Stimulated activated CD8-positive, alpha-beta memory T cell treated with anti-CD3 and anti-CD28 coated beads, Interleukin-7, amount 100 ng/mL, for 24 hours (primary cell): Measurements from ENCODE around the gene GTPBP4.
"Not testable (repeated sequence)": the region's sequence is repeated elsewhere in the genome, so short reads cannot be mapped to it uniquely, and the experiment has no call there.

Experiments
- DNase-seq: peaks from one replicate; pipeline ENCODE4 v3.0.0-alpha.2; 2020; ENCODE audit warnings: low read depth

The GTPBP4 gene

GRCh38 chr10:1025683-1026082 lies 37.4 kb downstream of the GTPBP4 start, which contains the start of gene IDI2:
IDI2 (minus strand) TSS chr10:1025859; CDS start chr10:1024723, 1,136 bp downstream.
- DNase-seq: no peak

GRCh38 chr10:1026578-1026977 lies 38.3 kb downstream of the GTPBP4 start:
- DNase-seq: no peak

GRCh38 chr10:1029838-1030237 lies 41.6 kb downstream of the GTPBP4 start:
- DNase-seq: no peak

- no peak for DNase-seq
These were observed 45.4 kb downstream of the GTPBP4 start for GRCh38 chr10:1033601-1034000.

- no peak for DNase-seq
These were observed 46.5 kb downstream of the GTPBP4 start for GRCh38 chr10:1034758-1035157.

- DNase-seq: no peak
These were observed 47.0 kb downstream of the GTPBP4 start for GRCh38 chr10:1035201-1035600.

- DNase-seq: no peak
These were observed 48.1 kb downstream of the GTPBP4 start for GRCh38 chr10:1036341-1036791.

GRCh38 chr10:1037098-1037497 lies 48.9 kb downstream of the GTPBP4 start:
- DNase-seq: no peak

GRCh38 chr10:1038769-1039168 lies 50.5 kb downstream of the GTPBP4 start:
- not testable (repeated sequence) for DNase-seq

GRCh38 chr10:1040133-1040532 lies 51.9 kb downstream of the GTPBP4 start:
- no peak for DNase-seq

GRCh38 chr10:1041514-1041913 lies 53.3 kb downstream of the GTPBP4 start:
- no peak for DNase-seq

GRCh38 chr10:1043532-1043995 lies 55.3 kb downstream of the GTPBP4 start:
- no peak for DNase-seq

- no peak for DNase-seq
These were observed 55.9 kb downstream of the GTPBP4 start for GRCh38 chr10:1044146-1044545.

- no peak for DNase-seq
These were observed 56.7 kb downstream of the GTPBP4 start for GRCh38 chr10:1044964-1045363.

- DNase-seq: no peak
These were observed 57.2 kb downstream of the GTPBP4 start for GRCh38 chr10:1045415-1045814.

- no peak for DNase-seq
These were observed 59.7 kb downstream of the GTPBP4 start for GRCh38 chr10:1047937-1048336.

- DNase-seq: no peak
These were observed 60.1 kb downstream of the GTPBP4 start for GRCh38 chr10:1048349-1048731.

GRCh38 chr10:1048732-1049424 lies 60.6 kb downstream of the GTPBP4 start, which contains the start of gene IDI1:
IDI1 (minus strand) TSS chr10:1049119; CDS start chr10:1049003, 116 bp downstream.
- peak; percentile 86 for DNase-seq

GRCh38 chr10:1049425-1049958 lies 61.3 kb downstream of the GTPBP4 start:
- no peak for DNase-seq

GRCh38 chr10:1050145-1050544 lies 61.9 kb downstream of the GTPBP4 start:
- DNase-seq: no peak

GRCh38 chr10:1050554-1050953 lies 62.3 kb downstream of the GTPBP4 start:
- no peak for DNase-seq

- no peak for DNase-seq
These were observed 66.5 kb downstream of the GTPBP4 start for GRCh38 chr10:1054684-1055083.

GRCh38 chr10:1056326-1057105 lies 68.3 kb downstream of the GTPBP4 start, which contains the start of gene WDR37:
WDR37 (plus strand) TSS chr10:1056385; CDS start chr10:1072156, 15,771 bp downstream.
- peak; percentile 82 for DNase-seq
